Hippocampal formation (tissue), 2 donors: ENCODE data around the gene EPB41L4A.

Experiments
- DNase-seq, 2 donors: peaks; one replicate each; lab custom pipeline; 2025; lab: John Stamatoyannopoulos, UW

EPB41L4A gene

DNA sequence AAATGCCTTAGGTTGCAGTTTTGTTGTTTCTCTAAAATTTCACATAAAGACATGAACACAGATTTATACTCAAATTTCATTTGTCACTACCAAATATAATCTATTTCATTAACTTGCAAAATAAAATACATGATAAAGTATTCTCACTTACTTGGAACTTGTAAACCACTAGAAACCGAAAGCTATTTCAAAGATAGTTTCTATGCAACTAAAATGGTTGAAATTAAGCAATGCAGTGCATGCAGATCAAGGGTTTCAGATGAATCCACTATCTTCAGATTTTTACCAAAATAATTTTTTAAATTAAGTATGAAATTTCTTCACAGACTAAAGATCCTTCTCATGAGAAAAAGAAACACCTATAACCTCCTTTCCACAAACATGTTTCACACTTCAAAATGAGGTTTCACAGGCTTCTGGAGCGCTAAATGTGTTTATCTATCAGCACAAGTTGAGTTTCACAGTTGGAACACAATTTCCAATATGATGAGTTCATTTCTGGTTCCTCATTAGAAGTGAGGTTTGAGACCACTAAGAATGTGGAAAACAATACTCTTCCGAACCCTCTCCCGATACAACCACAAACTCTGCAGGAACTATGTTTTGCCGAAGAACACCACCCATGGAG, 63.9 kb downstream of the EPB41L4A start:
- DNase-seq = no peak

DNA sequence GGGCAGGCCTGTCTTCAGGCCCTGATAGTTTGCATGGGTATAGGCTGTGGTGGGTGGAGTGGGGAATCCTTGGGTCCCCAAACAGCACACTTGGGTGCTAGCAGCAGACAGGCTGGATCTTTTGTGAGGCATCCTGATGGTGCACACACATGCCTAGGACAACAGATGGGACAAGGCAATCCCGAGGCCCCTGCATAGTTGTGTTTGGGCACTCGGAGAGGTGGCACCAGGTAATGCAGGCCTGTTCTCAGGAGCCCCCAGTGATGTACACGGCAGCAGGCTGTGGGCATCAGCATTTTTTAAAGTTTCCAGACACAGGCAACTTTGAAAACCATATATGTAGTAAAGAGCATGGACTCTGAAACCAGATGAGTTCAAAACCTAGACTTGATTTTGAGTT, 65.4 kb downstream of the EPB41L4A start:
- DNase-seq = no peak

DNA sequence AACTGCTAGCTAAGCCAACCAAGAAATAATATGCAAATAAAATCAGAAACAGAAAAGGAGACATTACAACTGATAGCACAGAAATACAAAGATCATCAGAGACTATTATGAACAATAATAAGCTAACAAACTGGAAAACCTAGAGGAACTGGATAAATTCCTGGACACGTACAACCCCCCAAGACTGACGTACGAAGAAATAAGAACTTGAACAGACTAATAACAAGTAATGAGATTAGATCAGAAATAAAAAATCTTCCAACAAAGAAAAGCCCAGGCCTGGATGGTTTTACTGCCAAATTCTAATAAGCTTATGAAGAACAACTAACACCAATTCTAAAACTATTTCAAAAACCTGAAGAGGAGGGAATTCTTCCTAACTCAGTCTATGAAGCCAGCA, 67.9 kb downstream of the EPB41L4A start:
- no peak for DNase-seq

DNA sequence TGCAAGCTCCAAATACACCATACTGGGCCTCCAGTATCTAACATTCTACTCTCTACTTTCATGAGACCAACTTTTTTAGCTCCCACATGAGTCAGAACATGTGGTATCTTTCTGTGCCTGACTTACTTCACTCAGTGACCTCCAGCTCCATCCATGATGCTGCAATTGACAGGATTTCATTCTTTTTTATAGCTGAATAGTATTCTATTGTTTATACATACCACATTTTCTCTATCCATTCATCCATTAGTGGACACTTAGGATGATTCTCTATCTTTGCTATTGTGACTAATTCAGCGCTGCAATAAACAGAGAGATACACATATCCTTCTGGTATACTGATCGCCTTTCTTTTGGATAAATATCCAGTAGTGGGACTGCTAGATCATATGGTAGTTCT, 68.5 kb downstream of the EPB41L4A start:
- DNase-seq = no peak

DNA sequence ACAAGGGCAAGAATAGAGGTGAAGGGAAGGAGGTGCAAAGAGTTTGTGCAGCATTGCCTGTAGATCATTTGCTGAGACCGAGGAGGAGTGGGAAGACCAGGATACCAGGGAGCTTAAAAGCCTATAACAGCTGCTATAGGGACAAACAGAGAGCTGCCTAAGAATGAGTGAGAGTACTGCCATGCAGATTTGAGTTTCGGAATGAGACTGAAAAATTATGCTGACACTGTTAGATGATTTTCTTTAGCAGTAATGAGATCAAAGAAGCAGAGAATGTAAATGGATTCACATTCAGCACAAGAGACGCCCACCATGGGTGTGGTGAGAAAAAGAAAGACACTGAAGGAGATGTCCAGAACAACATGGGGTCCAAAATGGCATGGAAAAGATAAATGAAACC, 69.7 kb downstream of the EPB41L4A start:
- no peak for DNase-seq

DNA sequence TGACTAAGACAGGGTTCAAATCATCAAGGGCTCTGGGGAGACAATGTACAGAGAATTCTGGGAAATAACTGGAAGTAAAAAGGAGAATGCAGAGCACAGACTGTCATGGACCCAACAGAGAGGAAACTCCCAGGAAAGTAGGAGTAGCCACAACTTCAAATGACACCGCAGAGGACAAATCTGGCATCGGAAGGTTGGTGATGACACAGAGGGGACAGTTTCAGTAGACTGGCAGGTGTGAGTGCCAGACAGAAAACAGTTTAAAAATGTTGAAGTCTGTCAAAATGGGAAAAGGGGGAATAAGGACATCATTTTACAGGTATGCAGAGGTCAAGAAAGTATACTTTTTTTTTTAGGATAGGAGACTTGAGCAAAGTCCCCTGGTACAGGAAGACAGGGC, 70.2 kb downstream of the EPB41L4A start:
- no peak for DNase-seq

DNA sequence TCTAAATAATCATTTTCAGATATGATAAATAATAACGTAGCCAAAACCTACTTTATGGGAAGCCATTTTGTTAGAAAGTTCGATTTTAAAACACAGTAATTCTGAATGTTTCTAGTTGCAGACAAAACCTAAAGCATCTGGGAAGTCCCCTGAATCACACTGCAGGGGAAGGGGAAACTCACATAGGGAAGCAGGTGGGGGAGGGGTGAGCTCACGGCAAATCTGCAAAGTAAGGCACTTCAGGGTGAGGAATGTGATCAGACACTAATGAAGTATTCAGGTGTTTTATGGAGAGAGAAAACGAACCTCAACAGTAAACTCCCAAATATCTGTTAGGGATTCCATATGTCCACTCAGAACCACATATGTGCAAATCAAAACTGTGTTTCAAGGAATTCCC, 70.7 kb downstream of the EPB41L4A start:
- no peak for DNase-seq

DNA sequence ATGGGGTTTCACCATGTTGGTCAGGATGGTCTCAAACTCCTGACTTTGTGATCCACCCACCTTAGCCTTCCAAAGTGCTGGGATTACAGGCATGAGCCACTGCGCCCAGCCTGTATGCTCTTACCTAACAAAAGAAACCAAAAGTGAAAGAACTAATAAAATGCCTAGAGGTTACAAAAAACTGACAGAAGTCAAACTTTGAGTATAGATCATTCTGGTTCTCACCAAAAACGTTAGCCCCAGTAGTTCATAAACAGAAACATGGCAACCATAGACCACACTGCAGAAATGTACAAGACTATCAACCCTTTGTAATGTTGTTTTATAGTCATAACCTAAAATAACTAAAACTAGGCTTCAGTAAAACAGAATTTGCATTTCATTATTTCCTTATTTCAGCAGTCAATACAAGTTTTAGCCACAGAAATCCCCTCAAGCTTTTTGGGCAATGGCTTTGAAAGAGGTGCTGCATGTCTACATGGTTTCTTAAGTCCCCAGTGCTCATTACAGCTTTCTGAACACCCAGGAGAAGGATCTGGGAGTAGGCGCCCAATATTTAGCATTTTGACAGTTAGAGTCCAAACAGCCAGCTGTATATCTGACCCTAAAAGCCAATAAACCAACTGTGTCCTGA, 72.5 kb downstream of the EPB41L4A start:
- DNase-seq = no peak

DNA sequence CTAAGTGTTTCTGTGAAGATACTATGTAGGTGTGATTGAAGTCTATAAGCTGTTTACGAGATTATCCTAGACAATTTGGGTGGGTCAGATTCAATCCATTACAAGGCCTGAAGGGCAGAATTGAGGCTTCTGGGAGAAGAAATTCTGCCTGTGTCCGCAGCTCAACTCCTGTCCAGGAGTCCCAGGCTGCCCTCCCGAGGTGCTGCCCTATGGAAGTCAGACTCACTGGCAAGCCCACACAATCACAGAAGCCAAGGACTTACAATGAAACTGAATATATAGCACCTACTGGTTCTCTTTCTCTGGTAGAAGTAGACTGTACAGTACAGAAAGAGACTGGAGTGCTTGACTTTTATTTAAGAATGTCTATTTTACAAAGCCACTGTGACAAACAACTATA, 74.5 kb downstream of the EPB41L4A start:
- no peak for DNase-seq

DNA sequence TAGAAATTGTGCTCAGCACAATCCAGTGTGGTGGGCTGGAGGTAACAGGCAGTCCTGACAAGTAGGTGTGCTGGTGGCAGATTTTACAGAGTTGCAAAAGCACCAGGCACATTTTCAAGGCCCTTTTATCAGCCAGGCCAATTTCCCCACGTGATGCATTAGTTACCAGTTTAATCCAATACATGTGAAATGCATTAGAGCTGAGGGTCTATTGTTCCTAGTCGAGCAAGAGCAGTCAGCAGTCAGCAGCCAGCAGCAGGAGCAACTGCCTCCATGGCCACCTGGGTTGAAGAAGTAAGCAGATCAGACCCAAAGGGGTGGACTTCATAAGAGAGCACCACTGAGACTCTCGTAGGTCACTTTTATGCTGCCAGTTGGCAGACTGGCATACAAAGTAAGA, 76.7 kb downstream of the EPB41L4A start:
- no peak for DNase-seq

DNA sequence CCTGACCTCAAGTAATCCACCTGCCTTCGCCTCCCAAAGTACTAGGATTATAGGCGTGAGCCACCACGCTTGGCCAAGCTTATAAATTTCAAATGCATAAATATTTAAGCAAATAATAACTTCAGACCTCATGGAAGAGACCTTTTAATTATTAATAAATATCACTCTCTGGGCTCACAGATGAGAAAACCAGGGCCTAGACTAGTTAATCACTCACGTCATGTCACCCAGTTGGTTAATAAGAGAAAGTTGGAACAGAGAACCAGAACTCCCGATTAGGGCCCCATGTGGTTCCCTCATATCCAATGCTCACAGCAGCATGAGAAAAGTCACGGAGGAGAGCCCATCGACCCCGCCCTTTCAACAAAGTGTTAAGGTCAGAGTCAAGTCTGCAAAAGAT, 79.3 kb downstream of the EPB41L4A start:
- DNase-seq = no peak

DNA sequence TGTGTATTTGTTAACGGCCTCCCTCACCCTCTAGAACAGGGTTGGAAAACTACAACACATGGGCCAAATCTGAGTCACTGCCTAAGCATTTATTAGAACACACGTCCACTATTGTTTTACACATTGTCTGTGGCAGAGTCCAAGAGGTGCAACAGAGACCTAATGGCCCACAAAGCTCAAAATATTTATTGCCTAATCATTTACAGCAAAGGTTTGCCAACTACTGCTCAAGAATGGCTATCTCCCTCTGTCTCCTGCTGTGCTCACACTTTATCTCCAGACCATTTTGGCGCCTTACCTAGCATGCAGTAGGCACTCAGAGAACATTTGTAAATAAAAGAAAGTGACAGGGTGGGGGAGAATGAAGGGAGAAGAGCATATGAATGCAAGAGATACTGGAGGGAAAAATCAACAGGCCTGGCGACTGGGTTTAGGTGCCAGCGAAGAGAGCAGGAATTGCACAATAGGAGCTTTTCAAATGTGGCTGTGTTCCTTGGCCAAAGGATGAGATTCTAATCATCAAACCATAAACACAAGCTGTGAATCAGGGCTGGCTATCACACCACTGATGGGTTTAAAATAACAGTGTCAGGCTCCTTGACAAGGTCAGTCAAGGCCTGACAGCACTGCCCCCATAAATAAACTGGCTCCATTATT, 80.3 kb downstream of the EPB41L4A start:
- DNase-seq = no peak

DNA sequence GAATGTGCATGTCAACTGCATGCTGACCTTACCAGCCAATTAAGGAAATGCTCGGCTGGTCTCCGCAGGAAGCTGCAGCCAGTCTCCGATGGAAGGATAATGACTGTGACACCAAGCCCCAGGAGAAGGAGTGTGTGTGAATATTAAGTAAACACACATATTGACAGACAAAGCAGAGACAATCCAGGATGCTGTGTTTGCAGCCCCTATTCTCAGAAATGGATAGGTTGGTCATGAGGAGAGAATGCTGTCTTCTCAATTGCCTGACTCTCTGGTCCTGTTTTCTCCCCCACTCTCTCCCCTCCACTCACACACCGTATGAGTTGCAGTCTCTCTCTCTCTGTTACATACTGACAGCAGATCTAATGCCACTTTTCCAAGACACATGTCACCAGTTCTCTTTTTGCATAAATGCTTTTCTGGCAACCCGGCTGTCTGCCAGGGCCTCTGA, 85.7 kb downstream of the EPB41L4A start:
- DNase-seq = no peak

DNA sequence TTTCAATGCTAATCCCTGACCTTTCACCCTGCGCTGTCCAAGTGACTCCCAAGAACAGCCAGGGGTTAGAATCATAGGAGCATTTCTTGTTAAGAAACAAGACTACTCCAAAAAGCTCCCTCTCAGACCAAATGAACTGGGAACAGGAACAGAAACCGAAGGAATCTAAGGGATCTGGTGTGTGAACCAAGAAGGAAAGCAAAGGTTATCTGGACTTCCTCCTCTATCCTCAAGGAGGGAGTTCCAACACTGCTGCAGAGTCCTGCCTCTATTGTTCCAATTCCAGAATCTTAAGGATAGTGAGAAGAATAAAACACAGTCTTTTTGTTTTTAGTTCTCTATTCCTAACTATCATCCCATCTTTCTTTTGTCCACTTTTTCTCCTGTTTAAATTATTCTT, 87.2 kb downstream of the EPB41L4A start:
- no peak for DNase-seq

DNA sequence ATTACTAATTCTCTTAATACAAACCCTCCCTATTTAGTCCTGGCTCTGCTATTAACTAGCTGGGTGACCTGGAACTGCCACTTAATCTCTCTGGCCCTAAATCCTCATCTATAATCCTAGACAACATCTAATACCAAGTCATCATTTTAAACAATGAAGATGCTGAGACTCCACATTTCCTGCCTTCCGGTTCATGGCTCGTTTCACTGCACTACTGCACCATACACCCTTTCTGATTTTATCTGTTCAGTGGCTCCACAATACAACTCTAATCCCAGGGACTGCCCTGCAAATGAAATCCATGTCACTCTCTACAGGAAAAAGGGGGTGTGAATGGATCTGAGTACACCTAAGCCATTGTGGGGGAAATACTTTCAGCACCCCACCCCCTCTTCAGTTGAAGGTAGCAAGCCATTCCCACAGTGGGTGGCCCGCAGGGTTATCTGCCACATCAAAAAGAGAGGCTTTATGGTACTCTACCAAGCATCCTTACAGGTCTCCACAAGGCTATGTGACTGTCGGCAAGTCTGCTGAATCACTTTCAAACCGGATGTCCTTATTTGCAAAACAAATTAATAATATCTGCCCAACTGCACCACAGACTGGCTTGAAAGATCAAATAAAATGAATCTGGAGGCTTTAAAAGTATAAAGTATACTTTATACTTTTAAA, 89.5 kb downstream of the EPB41L4A start:
- DNase-seq = no peak

DNA sequence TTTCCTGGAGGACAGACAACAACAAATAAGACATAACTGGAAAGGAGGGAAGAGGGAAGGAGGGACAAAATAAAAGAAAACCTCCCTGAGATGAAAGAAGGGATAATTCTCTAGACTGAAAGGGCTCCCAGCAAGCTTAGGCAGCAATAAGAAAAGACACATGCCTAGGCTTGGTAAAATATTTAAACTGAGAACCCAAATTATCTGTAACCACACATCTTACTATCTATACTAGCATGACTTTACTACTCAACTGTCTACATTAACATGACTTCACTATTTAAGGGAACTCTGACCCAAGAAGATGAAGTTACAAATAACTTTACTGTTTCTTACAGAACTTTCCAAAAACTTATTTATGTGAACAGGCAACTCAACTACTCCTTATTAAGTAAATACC, 95.9 kb downstream of the EPB41L4A start:
- DNase-seq = no peak

DNA sequence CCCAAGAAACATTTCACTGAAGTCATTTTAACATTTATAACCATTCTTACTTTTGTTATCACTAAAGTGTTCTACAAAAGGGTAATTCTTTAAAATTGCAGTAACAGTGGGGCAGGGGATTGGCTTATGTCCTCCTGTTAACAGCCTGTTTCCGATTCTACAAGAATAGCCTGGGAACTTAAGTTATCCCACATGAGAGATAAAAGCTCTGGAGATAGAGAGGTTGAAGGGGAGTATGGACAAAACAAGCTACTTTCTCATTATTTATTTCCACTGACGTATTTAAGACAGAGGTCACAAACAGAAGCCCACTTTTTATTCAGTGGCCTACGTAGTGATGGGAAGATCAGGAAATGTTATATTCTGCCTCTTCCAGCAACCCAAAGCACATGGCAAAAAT, 98.7 kb downstream of the EPB41L4A start:
- DNase-seq = no peak

DNA sequence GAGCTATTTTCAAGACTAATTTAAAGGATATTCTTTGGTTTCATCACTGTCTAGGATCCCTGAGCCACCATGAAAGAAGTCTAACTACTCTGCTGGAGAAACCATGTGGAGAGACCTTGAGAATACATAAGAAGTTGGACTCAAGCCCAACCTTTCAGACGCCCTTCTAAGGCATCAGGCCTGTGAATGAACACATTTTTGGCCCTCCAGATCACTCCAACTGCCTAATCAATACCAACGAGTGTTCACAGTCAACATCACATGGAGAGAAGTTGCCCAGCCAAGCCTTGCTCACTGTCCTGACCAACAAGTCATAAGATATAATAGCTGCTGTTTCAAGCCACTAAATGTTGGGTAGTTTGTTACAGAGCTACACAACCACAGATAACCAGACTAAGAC, 100.7 kb downstream of the EPB41L4A start:
- no peak for DNase-seq

DNA sequence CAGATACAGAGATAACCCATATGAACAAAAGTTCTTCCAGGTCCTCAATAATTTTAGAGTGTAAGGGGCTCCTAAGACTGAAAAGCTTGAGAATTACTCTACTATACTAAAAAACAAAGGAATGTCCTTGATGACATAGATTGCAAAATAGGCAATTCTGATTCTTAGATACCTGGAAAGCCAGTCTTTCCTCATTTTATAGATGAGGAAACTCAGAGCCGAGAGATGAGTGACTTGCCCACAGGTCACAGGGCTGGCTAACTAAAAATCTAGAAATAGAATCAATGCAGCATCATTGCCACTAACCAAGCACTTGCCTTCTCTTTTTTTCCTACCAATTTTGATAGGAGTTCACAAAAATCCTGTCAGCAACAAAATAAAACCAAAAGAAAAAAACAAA, 101.2 kb downstream of the EPB41L4A start:
- no peak for DNase-seq

DNA sequence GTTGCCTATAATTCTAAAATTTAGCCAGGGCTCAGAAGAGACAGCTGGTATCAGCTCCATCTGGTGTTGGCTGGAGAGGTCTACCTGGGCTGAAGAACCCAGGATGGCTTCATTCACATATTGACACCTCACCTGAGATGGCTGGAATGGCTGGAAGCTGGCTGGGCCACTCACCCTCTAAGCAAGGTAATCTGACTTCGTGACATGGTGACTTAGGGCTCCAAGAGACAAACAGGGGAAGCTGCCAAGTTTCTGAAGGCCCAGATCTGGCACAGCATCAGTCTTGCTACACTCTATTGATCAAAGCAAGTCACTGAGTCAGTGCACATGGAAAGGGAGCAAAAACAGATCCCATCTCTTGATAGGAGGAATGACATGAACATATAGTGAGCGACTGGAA, 102.3 kb downstream of the EPB41L4A start:
- DNase-seq = no peak

DNA sequence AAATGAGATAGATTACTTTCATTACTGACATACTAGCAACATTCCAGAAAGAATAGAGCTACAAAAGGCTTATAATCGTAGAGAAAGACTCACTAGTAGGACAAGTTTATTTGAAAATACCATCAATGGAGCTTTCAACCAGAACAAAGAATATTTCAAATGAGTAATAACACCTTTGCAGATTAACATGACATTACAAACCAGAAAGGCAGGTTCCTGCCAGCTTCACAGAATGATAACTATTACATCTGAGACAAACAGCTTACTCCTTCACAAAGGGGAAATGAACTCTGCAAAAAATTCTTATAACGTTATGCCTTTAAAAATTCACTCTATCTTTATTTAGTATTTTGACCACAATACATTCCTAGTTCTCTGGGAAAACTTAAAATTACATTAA, 103.1 kb downstream of the EPB41L4A start:
- no peak for DNase-seq

DNA sequence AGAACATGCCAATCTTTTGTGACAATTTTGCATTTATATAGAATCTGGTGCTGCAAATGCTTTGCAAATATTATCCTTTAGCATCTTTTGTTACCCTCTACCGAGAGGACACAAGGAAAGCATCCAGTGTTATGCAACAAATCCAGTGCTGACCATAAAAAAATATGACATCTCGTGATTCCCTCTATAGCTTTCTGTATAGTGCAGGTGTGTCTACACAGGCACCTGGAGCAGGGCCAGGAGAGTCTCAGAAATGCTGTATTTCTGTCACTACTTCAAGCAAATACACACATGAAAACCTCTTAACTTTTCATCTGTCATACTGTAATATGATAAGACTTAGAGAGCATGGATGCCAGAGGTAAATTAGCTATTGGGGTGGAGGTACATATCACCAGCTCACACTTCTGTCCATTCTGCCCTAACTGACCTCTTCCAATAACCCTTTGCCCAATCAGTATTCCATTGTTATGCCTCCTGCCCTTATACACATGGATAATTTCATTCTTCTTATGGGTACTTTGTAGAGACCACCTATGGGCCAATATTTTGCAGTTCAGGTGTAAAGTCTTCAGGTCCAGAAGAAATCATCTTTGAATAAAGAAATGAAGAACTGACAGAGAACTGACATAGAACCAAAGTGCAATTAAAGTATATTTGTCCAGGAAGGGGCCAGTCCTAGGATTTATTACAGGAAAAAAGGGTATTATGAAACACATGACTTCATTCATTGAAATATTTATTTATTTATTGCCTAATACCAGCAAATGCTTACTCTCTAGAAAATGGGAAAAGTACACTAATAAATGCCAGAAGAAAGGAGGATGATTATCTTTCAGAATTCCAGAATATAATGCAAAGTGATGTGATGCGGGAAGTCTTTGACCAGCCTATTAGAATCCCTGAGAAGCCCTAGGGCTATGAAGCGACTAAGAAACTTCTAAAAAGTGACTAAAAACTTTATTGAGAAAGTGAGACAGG, 106.5 kb downstream of the EPB41L4A start:
- no peak for DNase-seq
